ENCODE measurements around the gene TINCR.

DNA sequence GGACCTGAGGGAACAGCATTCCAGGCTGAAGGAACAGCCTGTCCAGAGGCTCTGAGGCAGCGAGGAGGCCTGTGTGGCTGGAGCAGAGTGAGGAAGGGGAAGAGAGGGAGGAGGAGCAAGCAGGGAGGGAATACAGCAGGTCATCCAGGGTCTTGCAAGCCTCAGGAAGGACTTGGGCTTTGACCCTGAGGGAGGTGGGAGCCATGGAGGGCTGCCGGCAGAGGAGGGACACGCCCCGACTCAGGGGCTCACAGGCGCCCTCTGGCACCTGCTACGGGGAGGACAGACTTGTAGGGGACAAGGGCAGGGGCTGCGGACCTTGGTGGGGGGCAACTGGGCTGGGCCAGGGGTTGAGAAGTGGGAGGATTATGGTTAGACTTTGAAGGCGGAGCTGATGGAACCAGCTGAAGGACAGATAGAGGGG lies 4.7 kb downstream of the TINCR start:
- TF ChIP-seq, protein P1, sequence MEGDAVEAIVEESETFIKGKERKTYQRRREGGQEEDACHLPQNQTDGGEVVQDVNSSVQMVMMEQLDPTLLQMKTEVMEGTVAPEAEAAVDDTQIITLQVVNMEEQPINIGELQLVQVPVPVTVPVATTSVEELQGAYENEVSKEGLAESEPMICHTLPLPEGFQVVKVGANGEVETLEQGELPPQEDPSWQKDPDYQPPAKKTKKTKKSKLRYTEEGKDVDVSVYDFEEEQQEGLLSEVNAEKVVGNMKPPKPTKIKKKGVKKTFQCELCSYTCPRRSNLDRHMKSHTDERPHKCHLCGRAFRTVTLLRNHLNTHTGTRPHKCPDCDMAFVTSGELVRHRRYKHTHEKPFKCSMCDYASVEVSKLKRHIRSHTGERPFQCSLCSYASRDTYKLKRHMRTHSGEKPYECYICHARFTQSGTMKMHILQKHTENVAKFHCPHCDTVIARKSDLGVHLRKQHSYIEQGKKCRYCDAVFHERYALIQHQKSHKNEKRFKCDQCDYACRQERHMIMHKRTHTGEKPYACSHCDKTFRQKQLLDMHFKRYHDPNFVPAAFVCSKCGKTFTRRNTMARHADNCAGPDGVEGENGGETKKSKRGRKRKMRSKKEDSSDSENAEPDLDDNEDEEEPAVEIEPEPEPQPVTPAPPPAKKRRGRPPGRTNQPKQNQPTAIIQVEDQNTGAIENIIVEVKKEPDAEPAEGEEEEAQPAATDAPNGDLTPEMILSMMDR (IDR thresholded peaks at IDR 0.05; ENCODE audit: low read depth, low read length, poor library complexity, severe bottlenecking) = peak; percentile 34
- no peak for TF ChIP-seq EZH2phosphoT487 (IDR thresholded peaks at IDR 0.05; ENCODE audit: borderline replicate concordance, low read length)

Measured in DOHH2 (cell line).